Dorsolateral prefrontal cortex (tissue), 118 donors: Measurements from ENCODE around the gene DNAH7. TPM values are rescaled to one million over a fixed set of nuclear protein-coding genes. Genes with fewer than 3 reads are reported as not detected.

ENCODE experiments used
- total RNA-seq, 120 experiments: library from RNA; stranded (reverse); gene quantifications; one replicate each; pipeline versions ENCODE4 v1.2.3 to v1.2.4, GENCODE V29; 2022

The DNAH7 gene
- total RNA-seq, 120 experiments from 2014 or later = 4.6 to 43.3 (median 15.6) TPM

Other genes with a start within 250 kb of the DNAH7 start
- gene STK17B, start 102.7 kb upstream of the DNAH7 start, total RNA-seq = 10 to 100 TPM in 72 of 120 experiments, 1 to 10 TPM in 48; 4.1 to 30.1 (median 11.2) TPM